T-helper 1 cell treated with Interleukin-12 subunit alpha and Interleukin-12 subunit beta and Interleukin-4 antibody, amounts not matched to agents 30 ng/mL and 1 ng/mL, for 36 hours (primary cell): ENCODE measurements around the gene DNAH9. TPM values are rescaled to one million over a fixed set of nuclear protein-coding genes. Genes with fewer than 3 reads are reported as not detected.

ENCODE experiments used
- intact Hi-C: fragments of 100-400 bp; cut with micrococcal nuclease; formaldehyde crosslinking; loops from one replicate; pipeline ENCODE4 v1.15.1; 2024
- total RNA-seq: library from RNA; stranded (reverse); gene quantifications from 2 replicates; pipeline ENCODE4 v1.2.3, GENCODE V29; 2022

The DNAH9 gene
- total RNA-seq, 1 donor from 2014 or later: not detected

- intact Hi-C loops: no loop called here
Observed at GRCh38 chr17:11644265-11645212, 46.3 kb downstream of the DNAH9 start.

- intact Hi-C loops: no loop called here
Observed at GRCh38 chr17:11645426-11645825, 47.2 kb downstream of the DNAH9 start.

GRCh38 chr17:11651089-11651488 is 52.8 kb downstream of the DNAH9 start:
- intact Hi-C loops: no loop called here

GRCh38 chr17:11668618-11669017 is 70.3 kb downstream of the DNAH9 start:
- intact Hi-C loops: no loop called here

- intact Hi-C loops: no loop called here
Observed at GRCh38 chr17:11671126-11671525, 72.9 kb downstream of the DNAH9 start.

GRCh38 chr17:11682646-11683045 is 84.4 kb downstream of the DNAH9 start:
- intact Hi-C loops: no loop called here

GRCh38 chr17:11690681-11691080 is 92.4 kb downstream of the DNAH9 start:
- intact Hi-C loops: no loop called here

GRCh38 chr17:11692688-11693087 is 94.4 kb downstream of the DNAH9 start:
- intact Hi-C loops: no loop called here

- intact Hi-C loops: no loop called here
Observed at GRCh38 chr17:11693284-11693683, 95.0 kb downstream of the DNAH9 start.

GRCh38 chr17:11700668-11701067 is 102.4 kb downstream of the DNAH9 start:
- intact Hi-C loops: no loop called here

GRCh38 chr17:11701911-11702310 is 103.6 kb downstream of the DNAH9 start:
- intact Hi-C loops: no loop called here

- intact Hi-C loops: no loop called here
Observed at GRCh38 chr17:11704041-11704440, 105.8 kb downstream of the DNAH9 start.

- intact Hi-C loops: no loop called here
Observed at GRCh38 chr17:11705111-11705510, 106.8 kb downstream of the DNAH9 start.

- intact Hi-C loops: no loop called here
Observed at GRCh38 chr17:11707586-11707985, 109.3 kb downstream of the DNAH9 start.

GRCh38 chr17:11712456-11712855 is 114.2 kb downstream of the DNAH9 start:
- intact Hi-C loops: no loop called here

- intact Hi-C loops: no loop called here
Observed at GRCh38 chr17:11719203-11719602, 120.9 kb downstream of the DNAH9 start.

GRCh38 chr17:11719856-11720255 is 121.6 kb downstream of the DNAH9 start:
- intact Hi-C loops: no loop called here

GRCh38 chr17:11720816-11721215 is 122.5 kb downstream of the DNAH9 start:
- intact Hi-C loops: no loop called here

GRCh38 chr17:11730747-11731146 is 132.5 kb downstream of the DNAH9 start:
- intact Hi-C loops: no loop called here

GRCh38 chr17:11736613-11737312 is 138.5 kb downstream of the DNAH9 start:
- intact Hi-C loops: no loop called here

- intact Hi-C loops: no loop called here
Observed at GRCh38 chr17:11737313-11737679, 139.0 kb downstream of the DNAH9 start.

GRCh38 chr17:11738151-11738550 is 139.9 kb downstream of the DNAH9 start:
- intact Hi-C loops: no loop called here

GRCh38 chr17:11739351-11739750 is 141.1 kb downstream of the DNAH9 start:
- intact Hi-C loops: no loop called here
